LoVo (cell line): ENCODE results near the gene SOWAHC.
"Not testable (repeated sequence)": the region's sequence is repeated elsewhere in the genome, so short reads cannot be mapped to it uniquely, and the experiment has no call there.

Experiments used
- DNase-seq: peaks from one replicate; pipeline ENCODE4 v3.0.0-alpha.2; 2016; ENCODE audit warnings: low spot score

Gene SOWAHC, protein sequence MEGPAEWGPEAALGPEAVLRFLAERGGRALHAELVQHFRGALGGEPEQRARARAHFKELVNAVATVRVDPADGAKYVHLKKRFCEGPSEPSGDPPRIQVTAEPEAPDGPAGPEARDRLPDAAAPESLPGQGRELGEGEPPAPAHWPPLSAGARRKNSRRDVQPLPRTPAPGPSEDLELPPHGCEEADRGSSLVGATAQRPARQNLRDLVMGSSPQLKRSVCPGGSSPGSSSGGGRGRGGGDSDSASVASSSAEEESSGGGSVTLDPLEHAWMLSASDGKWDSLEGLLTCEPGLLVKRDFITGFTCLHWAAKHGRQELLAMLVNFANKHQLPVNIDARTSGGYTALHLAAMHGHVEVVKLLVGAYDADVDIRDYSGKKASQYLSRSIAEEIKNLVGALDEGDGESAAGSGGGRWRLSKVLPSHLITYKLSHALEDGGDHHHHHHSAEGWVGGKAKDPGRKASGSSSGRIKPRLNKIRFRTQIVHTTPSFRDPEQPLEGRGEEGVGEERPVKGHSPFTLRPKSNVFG

DNA sequence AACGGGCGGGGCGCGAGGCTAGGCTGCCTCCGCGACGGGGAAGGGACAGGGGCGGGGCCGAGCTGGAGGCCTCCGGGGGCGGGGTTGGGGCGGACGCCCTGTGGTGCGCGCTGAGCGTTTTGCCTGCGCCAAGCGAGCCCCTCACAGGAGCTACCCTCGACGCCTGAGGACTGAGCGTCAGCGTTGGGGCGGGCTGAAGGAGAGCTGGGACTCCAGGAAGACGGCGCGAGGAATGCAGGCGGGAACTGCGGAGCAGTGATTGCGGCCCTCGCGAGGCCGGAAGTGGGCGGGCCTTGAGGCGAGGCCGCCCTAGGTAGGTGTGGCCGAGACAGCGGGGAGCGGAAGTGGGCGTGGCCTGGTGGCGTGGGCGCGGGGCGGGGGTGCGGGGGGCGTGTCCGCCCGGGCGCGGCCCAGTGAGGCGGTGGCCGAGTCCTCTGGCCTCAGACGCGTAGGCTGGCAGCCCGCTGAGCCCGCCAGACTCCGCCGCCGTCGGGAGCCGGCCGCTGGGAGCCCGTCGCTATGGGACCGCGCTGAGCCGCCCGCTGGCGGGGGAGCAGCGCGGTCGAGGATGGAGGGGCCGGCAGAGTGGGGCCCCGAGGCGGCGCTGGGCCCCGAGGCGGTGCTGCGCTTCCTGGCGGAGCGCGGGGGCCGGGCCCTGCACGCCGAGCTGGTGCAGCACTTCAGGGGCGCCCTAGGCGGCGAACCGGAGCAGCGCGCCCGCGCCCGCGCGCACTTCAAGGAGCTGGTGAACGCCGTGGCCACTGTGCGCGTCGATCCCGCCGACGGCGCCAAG, at the start of gene SOWAHC, which contains the start of gene SEPTIN10:
Gene SOWAHC (plus strand): TSS at position 443 of the 793 bp plus-strand sequence. CDS start 126 bp downstream, at position 569.
Gene SEPTIN10 (minus strand): TSS at position 45 of the 793 bp plus-strand sequence. CDS start 139 bp downstream, outside the sequence.
- peak; percentile 98 for DNase-seq

DNA sequence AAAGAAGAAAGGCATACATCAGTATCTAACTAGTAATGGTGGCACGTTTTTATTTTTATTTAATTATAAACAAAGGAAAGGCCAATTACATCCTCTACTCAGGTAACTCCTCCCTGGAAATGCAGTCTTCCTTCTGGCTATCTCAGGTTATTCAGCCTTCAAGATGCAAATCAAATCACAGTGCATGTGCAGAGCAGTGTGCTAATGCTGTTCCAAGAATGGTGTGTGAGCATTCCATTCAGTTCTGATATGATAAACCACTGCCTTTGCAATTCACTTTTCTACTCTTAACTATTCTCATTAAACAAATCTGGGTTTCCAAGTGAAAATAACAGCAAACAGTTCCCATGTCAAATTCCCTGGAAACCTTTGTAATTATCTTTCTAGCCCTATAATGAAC, 38.8 kb upstream of the SOWAHC start:
- no peak for DNase-seq

DNA sequence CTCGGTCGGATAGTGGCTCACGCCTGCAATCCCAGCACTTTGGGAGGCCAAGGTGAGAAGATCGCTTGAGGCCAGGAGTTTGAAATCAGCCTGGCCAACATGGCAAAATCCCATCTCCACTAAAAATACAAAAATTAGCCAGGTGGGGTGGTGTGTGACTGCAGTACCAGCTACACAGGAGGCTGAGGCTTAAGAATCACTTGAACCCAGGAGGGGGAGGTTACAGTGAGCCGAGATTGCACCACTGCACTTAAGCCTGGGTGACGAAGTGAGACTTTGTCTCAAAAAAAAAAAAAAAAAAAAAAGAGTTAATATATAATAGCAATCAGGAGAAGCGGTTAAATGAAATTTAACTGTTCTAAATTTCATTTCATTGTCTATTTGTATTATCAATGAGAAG, 36.5 kb upstream of the SOWAHC start:
- not testable (repeated sequence) for DNase-seq

DNA sequence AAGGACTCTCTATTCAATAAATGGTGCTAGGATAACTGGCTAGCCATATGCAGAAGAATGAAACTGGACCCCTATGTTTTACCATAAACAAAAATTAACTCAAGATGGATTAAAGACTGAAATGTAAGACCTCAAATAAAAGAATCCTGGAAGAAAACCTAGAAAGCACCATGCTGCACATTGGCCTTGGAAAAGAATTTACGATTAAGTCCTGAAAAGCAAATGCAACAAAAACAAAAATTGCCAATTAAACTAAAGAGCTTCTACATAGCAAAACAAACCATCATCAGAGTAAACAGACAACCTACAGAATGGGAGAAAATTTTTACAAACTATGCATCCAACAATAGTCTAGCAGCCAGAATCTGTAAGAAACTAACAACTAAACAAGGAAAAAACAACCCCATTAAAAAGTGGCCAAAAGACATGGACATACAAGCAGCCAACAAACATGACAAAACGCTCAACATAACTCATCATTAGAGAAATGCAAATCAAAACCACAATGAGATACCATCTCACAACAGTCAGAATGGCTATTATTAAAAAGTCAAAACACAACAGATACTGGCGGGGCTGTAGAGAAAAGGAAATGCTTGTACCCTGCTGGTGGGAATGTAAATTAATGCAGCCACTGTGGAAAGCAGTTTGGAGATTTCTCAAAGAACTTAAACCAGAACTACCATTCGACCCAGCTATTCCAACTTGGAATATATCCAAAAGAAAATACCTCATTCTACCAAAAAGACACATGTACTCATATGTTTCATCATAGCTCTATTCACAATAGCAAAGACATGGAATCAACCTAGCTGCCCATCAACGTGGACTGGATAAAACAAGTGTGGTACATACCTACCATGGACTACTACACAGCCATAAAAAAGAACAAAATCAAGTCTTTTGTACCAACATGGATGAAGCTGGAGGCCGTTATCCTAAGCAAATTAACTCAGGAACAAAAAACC, 31.0 kb upstream of the SOWAHC start:
- no peak for DNase-seq

DNA sequence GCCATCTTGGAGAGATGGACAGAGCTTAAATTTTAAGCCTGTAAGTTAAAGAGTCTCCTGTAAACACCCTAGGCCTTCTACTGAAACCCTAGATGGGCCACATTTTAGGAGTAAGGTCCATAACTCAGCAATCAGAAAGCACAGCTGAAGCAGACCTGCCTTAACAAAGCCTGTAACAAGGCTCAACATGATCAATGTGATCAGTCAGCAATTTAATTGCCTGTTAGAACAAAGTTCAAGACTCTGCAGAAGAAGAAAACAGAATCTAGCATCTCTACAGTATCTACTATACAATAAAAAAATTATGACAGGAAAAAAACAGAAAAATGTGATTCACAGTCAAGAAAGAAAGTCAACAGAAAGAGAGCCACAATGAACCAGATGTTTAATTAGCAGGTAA, 27.5 kb upstream of the SOWAHC start:
- DNase-seq: no peak

DNA sequence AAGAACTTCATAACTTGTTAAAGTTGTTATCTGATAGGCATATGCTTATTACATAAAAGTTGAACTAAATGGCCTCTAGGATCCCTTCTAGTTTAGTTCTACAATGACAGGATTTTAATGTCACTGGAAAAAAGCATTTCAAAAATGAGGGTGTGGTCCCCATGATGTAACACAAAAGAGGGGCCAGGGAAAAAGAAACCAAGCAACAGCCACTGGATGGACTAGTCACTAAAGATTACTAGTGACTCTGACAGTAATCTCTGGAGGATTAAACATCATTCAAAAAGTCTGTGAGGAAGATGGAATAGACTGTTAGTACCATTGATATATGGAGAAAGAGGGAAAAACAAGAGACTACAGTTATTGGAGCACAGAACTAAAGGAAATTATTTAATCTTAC, 23.0 kb upstream of the SOWAHC start:
- DNase-seq: no peak

DNA sequence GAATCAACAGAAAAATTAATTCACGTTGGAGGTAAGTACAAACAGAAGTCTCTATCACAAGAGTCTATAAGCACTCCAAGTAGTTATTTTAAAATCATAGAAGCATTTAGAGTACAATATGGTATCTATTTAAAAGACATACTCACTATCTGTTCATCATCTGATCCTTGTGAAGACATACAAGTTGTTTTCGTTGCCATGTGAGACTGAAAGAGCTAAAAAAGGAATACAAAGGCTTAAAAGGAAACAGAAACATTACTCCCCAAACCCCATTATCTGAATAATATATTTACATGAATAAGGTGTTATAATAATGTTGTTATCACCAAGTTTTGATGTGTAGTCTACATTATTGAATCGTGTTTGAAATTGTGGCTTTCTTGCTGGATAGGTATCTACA, 21.3 kb upstream of the SOWAHC start:
- no peak for DNase-seq

DNA sequence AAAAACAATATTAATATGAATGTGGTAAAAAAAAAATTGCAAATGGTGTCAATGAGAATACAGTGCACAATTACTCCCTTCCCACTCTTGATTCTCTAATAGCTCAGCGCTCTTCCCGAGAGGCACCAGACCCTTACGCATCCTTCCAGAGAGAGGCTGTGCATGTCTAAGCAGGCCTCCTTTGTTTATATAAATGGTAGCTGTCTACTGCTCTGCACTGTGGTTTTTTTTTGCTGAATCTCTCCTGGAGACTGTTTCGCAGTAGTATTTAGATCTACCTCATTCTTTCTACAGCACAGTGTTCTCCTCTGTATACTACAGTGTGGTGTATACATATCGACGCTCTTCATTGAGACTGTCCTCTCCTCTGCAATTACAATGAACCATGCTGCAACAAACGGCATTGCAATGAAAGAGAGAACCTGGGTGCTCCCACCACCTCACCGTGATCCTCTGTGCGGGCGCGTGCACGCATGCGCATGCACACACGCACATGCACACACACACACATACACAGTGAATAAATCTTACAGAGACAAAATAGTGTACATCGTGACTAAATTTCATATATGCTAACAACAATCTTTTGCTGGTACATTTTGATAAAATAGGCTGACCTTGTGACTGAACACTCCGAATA, 19.8 kb upstream of the SOWAHC start:
- DNase-seq: no peak

DNA sequence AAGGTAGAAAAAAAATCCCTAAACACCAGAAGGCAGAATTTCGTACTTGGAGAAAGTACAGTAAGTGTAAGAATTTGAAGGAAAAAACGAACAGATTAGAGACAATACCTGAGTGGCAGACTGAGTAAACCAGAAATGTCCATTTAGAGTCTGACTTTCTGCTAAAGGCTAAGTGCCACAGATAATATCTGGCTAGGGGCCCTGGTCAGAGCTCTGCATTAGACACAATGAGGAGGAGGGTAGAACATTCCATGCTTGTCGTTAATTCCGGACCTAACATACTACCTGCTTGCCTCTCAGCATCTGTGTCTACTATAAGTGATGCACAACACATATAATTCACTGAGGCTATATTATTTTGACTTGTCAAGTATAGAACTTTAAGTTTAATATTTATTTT, 18.5 kb upstream of the SOWAHC start:
- no peak for DNase-seq

DNA sequence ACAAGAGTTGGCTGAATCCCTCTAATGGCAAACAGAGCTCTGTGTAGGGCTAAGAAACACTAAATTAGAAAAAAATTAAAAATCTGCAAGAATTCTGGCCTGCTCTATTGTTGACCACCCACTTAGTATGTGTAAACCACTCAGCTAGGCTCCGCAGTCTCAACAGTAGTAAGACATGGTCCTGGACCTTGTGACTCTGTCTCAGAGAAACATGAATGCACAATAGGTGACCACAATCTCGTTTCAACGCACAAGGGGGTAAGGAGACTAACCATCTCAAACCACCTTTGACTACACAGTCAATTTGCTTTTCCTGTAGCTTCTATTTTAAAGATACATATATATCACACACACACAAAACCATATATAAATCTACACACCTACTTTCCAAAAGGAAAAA, 16.9 kb upstream of the SOWAHC start:
- no peak for DNase-seq

DNA sequence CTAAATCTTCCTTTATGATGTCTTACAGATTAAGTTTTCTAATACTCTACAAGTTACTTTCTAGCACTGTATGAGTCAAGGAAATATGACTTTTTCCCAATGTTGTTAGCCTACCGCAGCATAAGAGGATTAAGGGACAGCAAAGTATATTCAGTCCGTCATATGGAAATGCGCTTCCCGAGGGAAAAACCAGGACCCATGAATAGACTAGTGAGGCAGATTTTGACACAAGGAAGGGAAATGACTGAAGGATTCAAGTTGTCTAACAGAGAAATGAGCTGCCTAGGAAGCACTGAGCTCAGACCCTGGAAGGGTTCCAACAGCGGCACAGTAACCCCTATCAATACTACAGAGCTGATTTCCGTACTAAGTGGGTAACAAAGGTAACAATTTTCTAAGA, 12.4 kb upstream of the SOWAHC start:
- DNase-seq: no peak

DNA sequence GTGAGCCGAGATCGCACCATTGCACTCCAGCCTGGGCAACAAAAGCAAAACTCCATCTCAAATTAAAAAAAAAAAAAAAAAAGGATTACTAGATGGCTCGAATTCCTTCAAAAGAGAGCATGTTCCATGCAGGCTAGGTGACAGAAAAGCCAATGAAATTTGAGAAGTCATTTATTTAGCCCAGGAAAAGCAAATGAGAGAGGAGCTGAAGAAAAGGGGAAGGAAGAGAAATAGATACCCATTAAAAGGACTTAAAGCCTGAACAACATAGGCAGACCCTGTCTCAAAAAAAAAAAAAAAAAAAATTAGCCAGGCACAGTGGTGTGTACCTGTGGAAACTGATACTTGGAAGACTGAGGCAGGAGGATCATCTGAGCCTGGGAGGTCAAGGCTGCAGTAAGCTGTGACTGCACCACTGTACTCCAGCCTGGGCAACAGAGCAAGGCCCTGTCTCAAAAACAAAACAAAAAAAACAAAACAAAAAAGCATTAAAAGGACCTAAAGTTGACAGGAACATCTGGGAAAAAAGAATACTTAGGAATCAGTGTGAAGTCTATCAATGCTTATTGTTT, 11.5 kb upstream of the SOWAHC start:
- DNase-seq: no peak

DNA sequence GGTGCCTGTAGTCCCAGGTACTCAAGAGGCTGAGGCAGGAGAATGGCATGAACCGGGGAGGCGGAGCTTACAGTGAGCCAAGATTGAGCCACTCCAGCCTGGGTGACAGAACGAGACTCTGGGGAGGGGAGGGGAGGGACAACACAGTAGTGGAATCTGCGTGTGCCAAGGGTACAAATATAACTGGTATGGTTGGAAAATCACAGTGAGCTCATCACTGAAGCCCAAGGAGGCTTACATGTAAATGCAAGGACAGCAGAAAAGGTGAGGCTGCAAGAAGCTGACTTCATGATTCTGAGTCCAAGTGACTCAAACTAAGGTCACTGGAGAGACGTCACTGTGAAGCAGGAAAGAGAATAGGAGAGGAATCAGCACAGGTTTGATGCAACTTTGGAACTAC, 9.6 kb upstream of the SOWAHC start:
- DNase-seq: no peak

DNA sequence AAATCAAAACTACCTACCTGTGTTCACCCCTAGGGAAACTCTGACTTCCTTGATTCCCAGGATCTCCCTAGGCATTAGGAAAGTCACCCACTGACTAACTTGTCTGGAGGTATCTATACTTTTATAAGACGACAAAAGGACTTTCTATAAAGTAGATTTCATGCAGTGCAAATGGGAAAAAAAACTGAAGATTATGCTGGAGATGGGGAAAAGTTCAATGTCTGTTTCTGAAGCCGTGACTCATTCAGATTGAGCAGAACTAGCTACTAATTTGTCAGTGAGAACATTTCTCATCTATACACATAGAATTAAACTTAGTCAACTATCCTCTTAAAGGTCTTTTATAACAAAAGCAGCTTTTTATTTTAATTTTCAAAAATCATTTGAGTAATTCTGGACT, 6.4 kb upstream of the SOWAHC start:
- DNase-seq: no peak

DNA sequence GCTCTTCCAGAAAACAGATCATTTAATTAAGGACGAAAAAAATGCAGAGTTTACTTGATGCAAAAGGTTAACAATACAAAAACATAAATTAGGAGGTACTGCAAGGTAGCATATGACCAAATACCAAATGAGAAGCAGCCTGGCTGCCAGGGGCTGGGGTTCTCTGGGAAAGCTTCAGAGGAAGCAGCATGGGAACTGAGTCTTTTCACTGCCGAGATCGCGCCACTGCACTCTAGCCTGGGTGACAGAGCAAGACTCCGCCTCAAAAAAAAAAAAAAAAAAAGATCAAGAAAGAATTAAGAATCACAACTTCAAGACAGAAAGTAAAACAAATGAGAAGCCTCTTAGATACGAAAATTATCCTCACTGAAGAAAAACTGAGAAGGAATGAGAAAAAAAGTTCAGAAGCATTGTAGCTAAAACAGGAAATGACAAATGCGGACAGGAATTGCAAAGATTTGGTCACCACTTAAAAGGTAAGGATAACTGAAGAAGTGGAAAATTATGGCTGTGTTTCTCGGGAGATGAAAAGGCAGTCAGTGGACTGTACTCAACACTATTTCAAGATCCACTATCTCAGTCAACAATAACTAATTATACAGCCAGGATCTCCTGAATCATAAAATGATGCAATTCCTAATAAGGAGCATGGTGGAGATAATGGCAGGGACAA, 4.7 kb upstream of the SOWAHC start:
- DNase-seq: peak; percentile 54

DNA sequence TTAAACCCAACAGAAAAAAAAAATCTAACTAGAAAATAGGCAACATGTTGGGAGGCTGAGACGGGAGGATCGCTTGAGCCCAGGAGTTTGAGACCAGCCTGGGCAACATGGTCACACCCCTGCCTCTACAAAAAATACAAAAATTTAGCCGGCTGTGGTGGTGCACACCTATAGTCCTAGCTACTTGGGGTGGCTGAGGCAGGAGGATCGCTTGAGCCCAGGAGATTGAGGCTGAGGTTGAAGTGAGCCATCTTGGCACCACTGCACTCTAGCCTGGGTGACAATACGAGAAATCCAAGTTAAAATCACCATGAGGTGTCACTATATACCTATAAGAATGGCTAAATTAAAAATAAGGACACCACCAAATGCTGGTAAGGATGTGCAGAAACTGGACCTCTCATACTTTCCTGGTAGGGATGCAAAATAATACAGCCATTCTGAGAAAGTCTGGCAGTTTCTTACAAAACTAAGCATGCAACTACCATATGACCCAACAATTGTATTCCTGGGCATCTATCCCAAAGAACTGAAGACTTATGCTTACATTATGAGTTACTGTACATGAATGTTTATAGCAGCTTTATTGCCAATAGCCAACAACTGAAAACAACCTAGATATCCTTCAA, 2.6 kb upstream of the SOWAHC start:
- DNase-seq: peak; percentile 40

DNA sequence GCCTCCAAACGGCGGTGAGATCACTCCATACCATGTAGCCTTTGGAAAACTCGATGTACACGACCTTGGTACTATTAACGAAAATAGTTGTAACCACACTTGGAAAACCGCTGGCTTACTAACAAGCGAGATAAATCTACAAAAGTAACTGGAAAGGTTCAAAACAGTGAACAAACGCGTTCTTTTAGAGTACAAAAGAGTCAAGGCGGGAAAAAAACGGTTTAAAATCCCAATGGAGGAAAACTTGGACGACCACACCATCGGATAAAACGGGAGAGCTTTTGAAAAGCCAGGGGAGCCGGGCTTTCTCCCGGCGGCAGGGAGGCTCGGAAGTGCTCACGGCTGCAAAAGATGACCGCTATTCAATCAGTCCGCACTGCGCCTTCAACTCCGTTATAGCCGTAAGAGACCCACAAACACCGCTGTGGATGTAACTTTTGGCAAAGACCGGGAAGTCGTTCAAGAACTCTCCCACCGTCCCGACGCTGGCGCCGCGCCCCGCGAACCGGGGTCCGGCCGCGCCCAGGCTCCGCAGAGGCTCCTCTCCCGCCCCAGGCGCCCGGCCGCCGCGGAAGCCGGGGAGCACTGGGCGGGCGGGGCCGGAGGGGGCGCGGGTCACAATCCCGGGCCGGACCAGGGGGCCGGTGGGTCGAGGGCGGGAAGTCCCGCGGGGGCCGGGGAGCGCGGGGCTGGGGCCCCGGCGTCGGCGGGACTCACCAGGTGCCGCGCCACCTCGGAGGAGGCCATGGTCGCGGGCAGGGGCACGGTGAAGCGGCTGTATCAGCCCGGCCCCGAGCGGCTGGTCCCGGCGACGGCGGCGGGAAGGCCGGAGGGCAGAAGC, 863 bp upstream of the SOWAHC start:
- DNase-seq: peak; percentile 47

DNA sequence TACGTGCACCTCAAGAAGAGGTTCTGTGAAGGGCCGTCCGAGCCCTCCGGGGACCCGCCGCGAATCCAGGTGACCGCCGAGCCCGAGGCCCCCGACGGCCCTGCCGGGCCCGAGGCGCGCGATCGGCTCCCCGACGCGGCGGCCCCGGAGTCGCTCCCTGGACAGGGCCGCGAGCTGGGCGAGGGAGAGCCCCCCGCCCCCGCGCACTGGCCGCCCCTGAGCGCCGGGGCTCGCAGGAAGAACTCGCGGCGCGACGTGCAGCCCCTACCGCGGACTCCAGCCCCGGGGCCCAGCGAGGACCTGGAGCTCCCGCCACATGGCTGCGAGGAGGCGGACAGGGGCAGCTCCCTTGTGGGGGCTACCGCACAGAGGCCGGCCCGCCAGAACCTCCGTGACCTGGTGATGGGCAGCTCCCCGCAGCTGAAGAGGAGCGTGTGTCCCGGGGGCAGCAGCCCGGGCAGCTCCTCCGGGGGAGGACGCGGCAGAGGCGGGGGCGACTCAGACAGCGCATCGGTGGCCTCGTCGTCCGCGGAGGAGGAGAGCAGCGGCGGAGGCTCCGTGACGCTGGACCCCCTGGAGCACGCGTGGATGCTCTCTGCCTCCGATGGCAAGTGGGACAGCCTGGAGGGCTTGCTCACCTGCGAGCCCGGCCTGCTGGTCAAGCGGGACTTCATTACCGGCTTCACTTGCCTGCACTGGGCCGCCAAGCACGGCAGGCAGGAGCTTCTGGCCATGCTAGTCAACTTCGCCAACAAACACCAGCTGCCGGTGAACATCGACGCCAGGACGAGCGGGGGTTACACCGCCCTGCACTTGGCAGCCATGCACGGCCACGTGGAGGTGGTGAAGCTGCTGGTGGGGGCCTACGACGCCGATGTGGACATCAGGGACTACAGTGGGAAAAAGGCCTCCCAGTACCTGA, 812 bp downstream of the SOWAHC start:
- DNase-seq: no peak
